NK-92 (cell line): ENCODE measurements around the gene ZFP36L2.
"Not testable (repeated sequence)": the region's sequence is repeated elsewhere in the genome, so short reads cannot be mapped to it uniquely, and the experiment has no call there.

ENCODE experiments used
- DNase-seq: peaks from one replicate; lab custom pipeline; 2025; ENCODE audit not compliant: unreplicated experiment; lab: John Stamatoyannopoulos, UW

The ZFP36L2 gene

GRCh38 chr2:43210125-43210466 lies 16.3 kb downstream of the ZFP36L2 start:
- DNase-seq = no peak

GRCh38 chr2:43209204-43209717 lies 17.1 kb downstream of the ZFP36L2 start:
- DNase-seq = no peak

GRCh38 chr2:43207553-43208300 lies 18.7 kb downstream of the ZFP36L2 start:
- no peak for DNase-seq

DNA sequence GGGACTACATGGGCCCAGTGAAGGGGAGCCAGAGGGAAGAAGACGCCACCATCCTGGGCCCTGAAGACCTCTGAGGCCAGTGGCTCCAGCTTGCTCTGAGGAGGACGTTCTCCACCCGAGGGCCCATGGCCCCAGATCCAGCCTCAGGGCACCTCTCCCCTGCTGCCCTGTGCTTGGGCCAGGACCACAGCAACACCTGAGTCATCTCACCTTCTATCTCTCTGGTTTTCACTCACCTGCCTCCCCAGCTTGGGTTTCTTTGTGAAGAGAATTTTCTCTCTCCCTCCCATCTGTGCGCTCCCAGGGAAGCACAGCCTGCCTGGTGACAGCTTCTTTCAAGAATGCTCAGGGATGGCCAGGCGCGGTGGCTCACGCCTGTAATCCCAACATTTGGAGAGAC lies 19.8 kb downstream of the ZFP36L2 start:
- no peak for DNase-seq

DNA sequence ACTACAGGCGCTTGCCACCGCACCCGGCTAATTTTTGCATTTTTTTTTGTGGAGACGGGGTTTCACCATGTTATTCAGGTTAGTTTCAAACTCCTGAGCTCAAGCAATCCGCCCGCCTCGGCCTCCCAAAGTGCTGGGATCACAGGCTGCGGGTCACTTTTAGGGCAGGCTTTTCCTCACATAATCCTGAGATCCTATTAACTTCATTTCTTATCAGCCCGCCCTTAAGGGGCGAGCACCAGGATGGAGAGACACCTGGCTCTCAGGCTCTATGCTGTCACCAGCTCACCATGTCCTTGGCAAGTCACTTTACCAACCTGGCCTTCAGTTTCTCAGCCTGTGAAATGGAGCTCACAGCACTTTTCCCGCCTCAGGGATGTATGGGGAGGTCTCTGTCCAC lies 23.0 kb downstream of the ZFP36L2 start:
- no peak for DNase-seq

DNA sequence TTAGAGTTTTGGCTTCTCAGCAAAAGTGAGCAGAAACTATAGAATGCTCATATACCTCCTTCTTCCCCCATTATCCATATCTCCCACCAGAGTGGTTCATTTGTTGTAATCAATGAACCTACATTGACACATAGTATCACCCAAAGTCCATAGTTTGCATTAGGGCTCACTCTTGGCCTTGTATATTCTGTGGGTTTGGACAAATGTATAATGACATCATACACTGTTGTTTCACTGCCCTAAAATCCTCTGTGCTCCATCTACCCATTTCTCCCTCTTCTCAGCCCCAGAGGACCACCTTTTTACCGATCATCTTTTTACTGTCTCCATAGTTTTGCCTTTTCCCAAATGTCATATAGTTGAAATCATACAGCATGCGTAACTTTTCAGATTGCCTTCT lies 24.1 kb downstream of the ZFP36L2 start:
- DNase-seq = no peak

- no peak for DNase-seq
These were observed 24.9 kb downstream of the ZFP36L2 start for GRCh38 chr2:43201497-43201896.

- no peak for DNase-seq
These were observed 25.4 kb downstream of the ZFP36L2 start for GRCh38 chr2:43201016-43201415.

- DNase-seq = no peak
These were observed 26.6 kb downstream of the ZFP36L2 start for GRCh38 chr2:43199492-43200488.

GRCh38 chr2:43198263-43198662 lies 28.1 kb downstream of the ZFP36L2 start:
- DNase-seq = no peak

DNA sequence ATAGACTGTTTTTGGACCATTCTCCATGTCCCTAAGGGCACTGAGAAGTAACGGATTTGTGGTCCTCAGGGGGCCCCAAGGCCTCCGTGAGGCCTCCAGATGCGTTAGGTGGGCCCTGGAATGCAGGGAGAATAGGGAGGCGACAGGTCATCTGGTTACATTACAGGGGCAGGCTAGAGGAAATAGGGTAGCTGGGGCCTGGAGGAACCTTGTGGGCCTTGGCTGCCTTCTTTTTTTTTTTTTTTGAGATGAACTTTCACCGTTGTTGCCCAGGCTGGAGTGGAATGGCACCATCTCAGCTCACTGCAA lies 28.9 kb downstream of the ZFP36L2 start:
- DNase-seq = no peak

DNA sequence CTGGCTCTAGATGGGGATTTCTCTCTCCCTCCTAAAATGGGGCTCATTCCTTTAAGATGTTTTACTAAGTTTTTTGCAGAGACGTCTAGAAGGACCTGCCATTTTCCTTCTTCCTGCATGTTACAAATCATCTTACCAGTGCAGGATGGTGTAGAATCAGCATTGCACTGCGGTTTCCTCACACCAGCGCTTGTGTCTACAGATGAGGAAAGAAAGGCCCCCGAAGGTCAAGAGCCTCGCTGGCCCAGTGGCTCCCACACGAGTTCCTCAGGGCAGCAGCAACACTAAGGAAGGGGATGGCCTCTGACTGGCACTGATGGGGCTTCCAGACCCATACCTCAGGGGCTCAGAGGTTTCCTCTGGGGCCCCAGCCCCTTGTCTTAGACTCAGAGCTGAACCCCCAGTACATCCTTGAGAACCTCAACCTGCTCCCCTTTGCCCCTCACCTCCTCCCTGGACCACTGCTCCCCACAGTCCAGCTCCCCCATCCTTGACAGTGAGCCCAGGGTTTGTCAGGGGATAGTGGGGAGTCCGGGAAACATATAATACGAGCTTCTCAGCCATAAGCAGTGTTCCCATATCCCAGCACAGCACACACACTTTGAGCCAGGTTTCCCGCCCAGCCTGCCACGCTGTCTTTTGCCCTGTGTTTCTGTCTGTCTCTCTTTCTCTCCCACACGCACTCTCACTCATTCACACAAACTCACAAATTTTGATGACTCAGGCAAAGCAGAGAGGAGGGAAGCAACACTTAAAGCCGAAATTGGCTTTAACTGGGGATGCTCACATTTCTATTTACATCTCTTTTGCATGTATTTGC lies 29.4 kb downstream of the ZFP36L2 start:
- no peak for DNase-seq

GRCh38 chr2:43194121-43194869 lies 32.1 kb downstream of the ZFP36L2 start:
- no peak for DNase-seq

DNA sequence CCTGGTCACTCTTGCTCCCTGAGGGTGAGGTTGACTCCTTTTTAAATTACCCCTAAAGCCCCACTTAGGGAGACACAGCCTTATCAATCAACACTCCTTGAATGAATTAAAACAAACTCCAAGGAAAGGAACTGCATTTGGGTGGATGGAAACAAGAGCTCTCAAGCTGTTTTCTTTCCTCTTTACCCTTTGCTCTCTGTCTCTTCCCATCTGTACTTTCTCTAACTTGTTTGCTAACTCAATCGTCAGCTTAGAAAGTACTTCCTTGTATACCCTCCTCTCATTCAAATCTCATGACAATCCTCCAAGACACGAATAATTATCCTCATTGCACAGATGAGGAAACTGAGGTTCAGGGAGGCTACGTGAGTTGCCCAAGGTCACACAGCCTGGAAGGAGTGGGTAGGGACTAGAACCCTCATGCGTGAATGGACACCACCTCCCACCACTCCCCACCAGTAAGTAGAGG lies 32.7 kb downstream of the ZFP36L2 start:
- DNase-seq = no peak

DNA sequence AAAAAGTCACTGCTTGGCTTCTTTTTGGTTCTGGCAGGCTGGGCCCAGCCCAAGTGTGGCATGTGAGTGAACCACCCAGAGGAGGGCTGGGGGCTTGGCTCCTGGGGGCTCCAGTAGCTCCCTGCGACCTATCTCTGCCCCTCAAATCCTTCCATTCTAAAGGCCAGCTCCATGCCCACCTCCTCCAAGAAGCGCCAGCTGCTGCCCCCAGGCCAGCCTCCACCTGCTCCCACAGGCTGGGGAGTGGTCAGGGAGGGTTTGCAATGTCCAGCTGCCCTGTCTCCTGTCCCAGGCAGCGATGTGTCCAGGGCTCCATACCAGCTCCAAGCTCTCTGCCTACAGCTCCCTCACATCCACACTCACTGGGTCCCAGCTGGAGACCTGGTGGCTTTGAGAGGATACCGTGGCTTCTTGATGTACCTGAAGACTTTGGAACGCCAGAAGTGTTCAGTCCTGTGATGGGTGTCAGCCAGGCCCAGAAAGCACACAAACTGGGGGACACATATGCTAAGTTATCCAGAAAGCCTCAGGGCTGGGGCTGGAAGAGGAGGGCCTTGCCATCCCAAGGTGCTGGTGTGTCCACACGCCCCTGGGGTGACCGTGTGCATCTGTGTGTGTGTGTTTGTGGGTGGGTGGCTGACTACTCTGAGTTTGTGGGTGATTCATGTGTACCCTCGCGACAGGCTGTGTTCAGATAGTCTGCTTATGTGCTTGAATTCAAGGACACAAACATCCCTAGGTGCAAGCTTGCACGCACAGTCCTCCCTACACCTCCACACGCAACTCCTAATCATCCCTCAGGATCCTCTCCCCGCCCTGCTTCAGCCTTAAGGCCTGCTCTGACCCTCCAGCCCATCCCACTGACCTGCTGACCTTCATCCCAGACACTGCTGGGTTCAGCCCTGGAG lies 33.4 kb downstream of the ZFP36L2 start:
- DNase-seq = no peak

DNA sequence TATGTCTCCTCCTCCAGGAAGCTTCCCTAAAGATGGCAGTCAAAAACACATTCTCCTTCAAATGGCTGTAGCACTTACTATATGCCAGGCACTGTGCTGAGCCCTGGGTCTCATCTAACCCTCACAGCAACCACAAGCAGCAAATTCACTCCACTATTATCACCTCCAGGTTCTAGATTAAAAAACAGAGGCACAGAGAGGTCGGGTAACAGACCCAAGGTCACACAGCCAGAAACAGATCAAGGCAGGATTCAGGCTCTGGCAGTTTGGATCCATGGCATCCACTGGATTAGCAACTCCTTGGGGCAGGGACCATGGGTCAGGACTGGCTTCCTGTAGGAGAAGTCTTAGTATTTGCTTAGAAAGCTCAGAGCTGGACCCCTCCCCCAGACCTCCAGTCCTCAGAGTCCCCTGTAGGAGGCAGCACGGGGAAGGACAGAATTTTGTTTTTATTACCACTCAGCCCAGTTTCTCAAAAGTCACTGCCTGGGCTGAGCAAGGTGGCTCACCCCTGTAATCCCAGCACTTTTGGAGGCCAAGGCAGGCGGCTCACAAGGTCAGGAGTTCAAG lies 34.4 kb downstream of the ZFP36L2 start:
- no peak for DNase-seq

GRCh38 chr2:43190311-43191052 lies 35.9 kb downstream of the ZFP36L2 start:
- DNase-seq = no peak

GRCh38 chr2:43189861-43190260 lies 36.5 kb downstream of the ZFP36L2 start:
- not testable (repeated sequence) for DNase-seq
